Measurements from ENCODE around the gene CLEC7A.

- TF ChIP-seq POLR2A (IDR thresholded peaks at IDR 0.05) = no peak
- TF ChIP-seq CTCF (IDR thresholded peaks at IDR 0.05 in 4 of 5, conservative IDR thresholded peaks at IDR 0.05 in 1 of 5) = no peak
These were observed 28.9 kb downstream of the CLEC7A start for GRCh38 chr12:10101042-10101579.
